Transverse colon (tissue), 4 donors: ENCODE data around the gene PCGF2. TPM values are rescaled to one million over a fixed set of nuclear protein-coding genes. Genes with fewer than 3 reads are reported as not detected.

Source experiments
- DNase-seq: peaks from one replicate; pipeline ENCODE4 v3.0.0-alpha.2; 2019
- H3K27ac ChIP-seq, 4 donors: fragments of 200-600 bp; sonication (generic); 2 replicates each; pipeline ENCODE4 v1.5.1; 2016 to 2018; ENCODE audit warnings: inconsistent platforms in 4 of 4
- H3K27me3 ChIP-seq: fragments of 200-600 bp; sonication (generic); 2 replicates; pipeline ENCODE4 v1.5.1; 2017; ENCODE audit warnings: inconsistent platforms
- H3K36me3 ChIP-seq, 4 donors: fragments of 200-600 bp; sonication (generic); 2 replicates each; pipeline ENCODE4 v1.5.1; 2017 to 2019; ENCODE audit warnings: inconsistent platforms in 4 of 4
- H3K4me1 ChIP-seq, 4 donors: fragments of 200-600 bp; sonication (generic); 2 replicates each; pipeline ENCODE4 v1.5.1; 2017 to 2020; ENCODE audit warnings: inconsistent platforms in 4 of 4
- H3K4me3 ChIP-seq, 4 donors: fragments of 200-600 bp; sonication (generic); 1 replicate in 1 of 4; 2 replicates in 3 of 4; pipeline versions ENCODE4 v1.5.1 to v1.6.1; 2017 to 2019; ENCODE audit warnings: inconsistent platforms in 4 of 4
- H3K9me3 ChIP-seq, 2 donors: fragments of 200-600 bp; sonication (generic); 2 replicates each; pipeline ENCODE4 v1.5.1; 2017 to 2019; ENCODE audit warnings: inconsistent platforms in 2 of 2
- CTCF ChIP-seq, 5 experiments: fragments of 200-600 bp in 3 of 5; fragments of 450-650 bp in 2 of 5; sonication (generic) in 3 of 5; IDR thresholded peaks; 1 replicate in 2 of 5; 2 replicates in 3 of 5; pipeline ENCODE4 v1.5.1; 2016 to 2017; ENCODE audit warnings: antibody characterized with exemption in 5 of 5, inconsistent platforms in 3 of 5, mild to moderate bottlenecking in 2 of 5, moderate library complexity in 1 of 5
- EP300 ChIP-seq: sonication (generic); formaldehyde crosslinking; IDR thresholded peaks from one replicate; pipeline ENCODE4 v1.6.1; 2017; ENCODE audit warnings: antibody characterized with exemption, low read depth
- POLR2A ChIP-seq: fragments of 450-650 bp; IDR thresholded peaks from one replicate; pipeline ENCODE4 v1.6.1; 2016; ENCODE audit warnings: antibody characterized with exemption, mild to moderate bottlenecking, moderate library complexity
- POLR2AphosphoS5 ChIP-seq, 3 donors: sonication (generic); formaldehyde crosslinking; IDR thresholded peaks; one replicate each; pipeline ENCODE4 v1.6.1; 2016; ENCODE audit warnings: antibody characterized with exemption in 3 of 3
- WGBS, 2 donors: methylation state at CpG; one replicate each; pipeline ENCODE4 v1.1.5; 2018; ENCODE audit warnings: low coverage in 1 of 2; 5-methylcytosine and 5-hydroxymethylcytosine counted together
- in situ Hi-C, 4 donors: fragments of 200-750 bp; cut with MboI; loops; one replicate each; pipeline versions ENCODE4 v1.15.0 to v1.15.1; 2017; ENCODE audit warnings: low sequenced_read_pairs in 3 of 4, low pct_ligation_motif_present in 1 of 4, low pct_unique_long_range_greater_than_20kb in 1 of 4
- intact Hi-C: fragments of 100-400 bp; cut with DNase I; formaldehyde crosslinking; loops from one replicate; pipeline ENCODE4 v1.15.1; 2023; ENCODE audit warnings: low total_unique reads
- total RNA-seq, 4 donors: library from RNA; depleted of rRNA; stranded (reverse); fragments of >200 nt; gene quantifications; one replicate each; pipeline ENCODE4 v1.1.0, GENCODE V29; 2016

Gene PCGF2
- total RNA-seq, 4 donors from 2014 or later = 9.1 to 41.9 (median 12.2) TPM

DNA sequence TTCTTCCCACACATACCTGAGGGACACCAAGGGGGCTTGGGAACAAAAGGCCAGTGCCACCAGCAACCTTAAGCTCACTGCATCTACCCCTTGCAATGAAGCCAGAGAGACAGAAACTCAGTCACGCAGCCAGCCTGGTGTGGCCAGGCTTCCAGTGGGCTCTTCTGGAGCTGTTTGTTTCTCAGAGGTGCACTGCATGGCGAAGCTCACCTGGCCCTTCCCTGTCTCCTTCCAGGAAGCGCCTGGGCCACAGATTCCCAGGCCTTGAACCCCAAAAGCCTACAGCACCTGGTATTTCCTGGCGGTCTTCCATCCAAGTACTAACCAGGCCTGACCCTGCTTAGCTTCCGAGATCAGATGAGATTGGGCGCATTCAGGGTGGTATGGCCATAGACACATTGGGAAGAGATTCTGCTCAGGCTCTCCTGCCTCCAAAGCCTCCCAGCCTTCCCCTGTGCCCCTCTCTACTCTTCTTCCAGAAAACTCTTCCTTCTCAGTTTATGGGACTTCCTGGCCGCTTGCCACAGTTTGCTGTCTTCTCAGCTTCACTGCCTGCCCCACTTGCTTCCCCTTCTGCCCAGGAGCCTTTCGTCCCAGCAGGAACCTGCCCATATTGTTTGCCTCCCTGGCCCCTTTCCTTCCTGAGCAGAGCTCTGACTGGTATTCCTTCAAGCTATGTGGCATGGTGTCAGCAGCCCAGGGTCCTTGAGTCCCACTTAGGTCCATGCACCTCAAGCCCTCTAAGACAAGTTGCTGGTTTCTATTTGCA, 16.4 kb downstream of the PCGF2 start:
- Histone ChIP-seq H3K4me3 (peak overlapping the region in 3 of 4 donors; percentile 79 to 90 (median 83)), H3K4me1 (peaks cover 32 to 78% (median 40%) of the 10 kb centered on the region in 4 donors), H3K9me3 (no peaks in the 10 kb centered on the region), H3K36me3 (no peaks in the 10 kb centered on the region), H3K27me3 (no peaks in the 10 kb centered on the region), H3K27ac (peak overlapping the region; percentile 94 to 98 (median 96))
- in situ Hi-C loops = loop anchor here in 3 of 4 donors (5.0 to 10.0 kb wide), 2 partner anchors 54 to 57 kb away; partner anchors contain the start of gene EPOP (in 2 of the 3)
- intact Hi-C loops = loop anchor here (2.0 kb wide), 2 partner anchors 29 to 57 kb away; partner anchors contain the start of gene EPOP
- peak; percentile 58 for DNase-seq
- TF ChIP-seq EP300 (no peak), CTCF (IDR thresholded peaks at IDR 0.05) (no peak), POLR2A (no peak), POLR2AphosphoS5 (IDR thresholded peaks at IDR 0.05) (no peak)
- WGBS, 2 donors = 17 to 42% methylated on average over 1 to 8 of the region's 8 CpGs

DNA sequence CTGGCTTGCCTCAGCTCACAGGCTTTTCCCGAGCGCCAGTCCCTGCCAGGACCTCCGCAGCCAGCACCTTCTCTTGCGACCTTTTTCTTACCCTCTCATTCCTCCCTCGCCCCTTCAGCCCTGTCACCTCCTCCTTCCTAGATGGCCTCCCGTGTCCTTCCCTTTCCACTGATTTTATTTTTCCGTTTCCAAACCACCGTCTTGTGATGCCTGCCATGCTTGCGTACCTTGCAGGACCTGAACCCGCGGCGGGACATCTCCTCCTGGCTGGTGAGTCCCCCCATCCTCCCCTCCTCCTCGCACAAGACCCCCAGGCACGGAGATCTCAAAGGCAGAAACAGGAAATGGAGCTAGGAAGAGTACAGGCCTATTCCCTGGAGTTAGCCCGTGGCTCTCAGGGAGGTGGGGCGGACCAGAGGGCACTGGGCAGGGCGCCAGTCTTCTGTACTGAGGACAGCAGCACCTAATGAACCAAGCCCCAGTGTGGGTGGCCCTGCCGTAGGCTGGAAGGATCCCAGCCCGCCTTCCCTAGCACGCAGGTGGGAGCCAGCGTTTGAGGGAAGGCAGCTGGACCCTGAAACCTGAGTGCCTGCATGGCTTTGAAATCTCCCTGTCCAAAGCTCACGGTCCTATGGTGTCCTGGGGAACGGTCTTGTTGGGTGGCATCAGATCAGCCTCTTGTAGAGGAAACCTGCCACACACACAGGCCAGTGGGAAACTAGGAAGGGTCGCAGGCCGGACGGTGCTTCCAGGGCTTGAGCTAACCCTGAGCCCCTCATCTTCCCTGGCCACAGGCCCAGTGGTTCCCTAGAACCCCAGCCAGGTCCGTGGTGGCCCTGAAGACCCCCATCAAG, 17.4 kb downstream of the PCGF2 start:
- Histone ChIP-seq H3K27me3 (no peaks in the 10 kb centered on the region), H3K9me3 (no peaks in the 10 kb centered on the region), H3K27ac (peak overlapping the region; percentile 94 to 98 (median 96)), H3K4me1 (peaks cover 32 to 86% (median 40%) of the 10 kb centered on the region in 4 donors), H3K36me3 (no peaks in the 10 kb centered on the region), H3K4me3 (peak overlapping the region; percentile 75 to 90 (median 81))
- WGBS, 2 donors = 0 to 12% methylated on average over 13 to 27 of the region's 27 CpGs
- peak; percentile 95 for DNase-seq
- intact Hi-C loops = loop anchor here (2.0 kb wide), 1 partner anchor 28 kb away; no protein-coding TSS in a partner anchor
- in situ Hi-C loops = loop anchor here in 3 of 4 donors (5.0 to 10.0 kb wide), 2 partner anchors 53 to 56 kb away; partner anchors contain the start of gene EPOP (in 2 of the 3)
- TF ChIP-seq POLR2A (peak; percentile 86), CTCF (IDR thresholded peaks at IDR 0.05) (no peak), POLR2AphosphoS5 (IDR thresholded peaks at IDR 0.05) (peak; percentile 53 to 92 (median 89))

DNA sequence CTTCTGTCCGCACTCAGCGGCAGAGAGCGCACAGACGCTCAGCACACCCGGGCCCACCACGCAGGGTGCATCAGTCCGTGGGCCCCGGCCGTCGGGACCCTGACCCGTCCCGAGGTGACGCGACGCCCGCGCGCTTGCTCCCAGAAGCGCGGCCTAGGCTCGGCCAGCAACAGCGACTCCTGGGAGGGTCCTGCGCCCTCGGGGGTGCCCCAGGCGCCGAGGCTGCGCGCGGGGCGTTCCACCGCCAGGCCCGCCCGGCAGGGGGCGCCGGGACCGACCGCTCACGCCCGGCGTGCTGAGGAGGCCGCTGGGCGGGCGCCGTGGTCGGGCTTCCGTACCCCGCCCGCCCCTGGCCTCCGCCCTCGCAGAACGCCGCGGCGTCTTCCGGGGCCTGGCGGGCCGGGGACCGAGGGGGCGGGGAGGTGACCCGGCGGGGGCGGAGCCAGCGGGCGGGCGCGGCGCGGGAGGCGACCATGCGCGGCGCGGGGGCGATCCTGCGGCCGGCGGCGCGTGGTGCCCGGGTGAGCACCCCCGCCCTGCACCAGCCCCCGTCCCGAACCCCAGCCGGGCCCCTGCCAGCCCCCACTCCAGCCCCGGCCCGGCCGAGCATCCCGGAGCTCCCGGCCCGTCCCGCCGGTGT, 18.1 kb downstream of the PCGF2 start, which contains the start of gene CISD3:
Gene CISD3 (plus strand): TSS at position 456 of the 640 bp plus-strand sequence. CDS start 18 bp downstream, at position 474.
- intact Hi-C loops = loop anchor here (2.0 kb wide), 1 partner anchor 27 kb away; no protein-coding TSS in a partner anchor
- TF ChIP-seq POLR2AphosphoS5 (IDR thresholded peaks at IDR 0.05) (peak in 1 of 3 donors; percentile 22), POLR2A (no peak), EP300 (no peak), CTCF (IDR thresholded peaks at IDR 0.05) (peak; percentile 49 to 75 (median 70))
- Histone ChIP-seq H3K9me3 (no peaks in the 10 kb centered on the region), H3K27me3 (no peaks in the 10 kb centered on the region), H3K4me1 (peaks cover 26 to 87% (median 43%) of the 10 kb centered on the region in 4 donors), H3K4me3 (peak within 1 kb of the TSS; percentile 75 to 90 (median 81)), H3K36me3 (no peaks in the 10 kb centered on the region), H3K27ac (peak within 1 kb of the TSS; percentile 94 to 98 (median 96))
- WGBS, 2 donors = 1% methylated on average over 16 of the region's 92 CpGs; no CpG with 5 or more reads in 1 of the 2 donors
- peak; percentile 93 for DNase-seq
- in situ Hi-C loops = loop anchor here in 3 of 4 donors (5.0 to 10.0 kb wide), 2 partner anchors 53 to 55 kb away; partner anchors contain the start of gene EPOP (in 2 of the 3)
